Stimulated activated CD4-positive, alpha-beta T cell treated with anti-CD3 and anti-CD28 coated beads, Interleukin-4, amount 100 ng/mL, for 48 hours (primary cell): Measurements from ENCODE around the gene ARFGAP1.

Experiments
- DNase-seq, 2 donors: peaks; one replicate each; pipeline ENCODE4 v3.0.0-alpha.2; 2020; ENCODE audit warnings: low read depth in 2 of 2

ARFGAP1 gene

DNA sequence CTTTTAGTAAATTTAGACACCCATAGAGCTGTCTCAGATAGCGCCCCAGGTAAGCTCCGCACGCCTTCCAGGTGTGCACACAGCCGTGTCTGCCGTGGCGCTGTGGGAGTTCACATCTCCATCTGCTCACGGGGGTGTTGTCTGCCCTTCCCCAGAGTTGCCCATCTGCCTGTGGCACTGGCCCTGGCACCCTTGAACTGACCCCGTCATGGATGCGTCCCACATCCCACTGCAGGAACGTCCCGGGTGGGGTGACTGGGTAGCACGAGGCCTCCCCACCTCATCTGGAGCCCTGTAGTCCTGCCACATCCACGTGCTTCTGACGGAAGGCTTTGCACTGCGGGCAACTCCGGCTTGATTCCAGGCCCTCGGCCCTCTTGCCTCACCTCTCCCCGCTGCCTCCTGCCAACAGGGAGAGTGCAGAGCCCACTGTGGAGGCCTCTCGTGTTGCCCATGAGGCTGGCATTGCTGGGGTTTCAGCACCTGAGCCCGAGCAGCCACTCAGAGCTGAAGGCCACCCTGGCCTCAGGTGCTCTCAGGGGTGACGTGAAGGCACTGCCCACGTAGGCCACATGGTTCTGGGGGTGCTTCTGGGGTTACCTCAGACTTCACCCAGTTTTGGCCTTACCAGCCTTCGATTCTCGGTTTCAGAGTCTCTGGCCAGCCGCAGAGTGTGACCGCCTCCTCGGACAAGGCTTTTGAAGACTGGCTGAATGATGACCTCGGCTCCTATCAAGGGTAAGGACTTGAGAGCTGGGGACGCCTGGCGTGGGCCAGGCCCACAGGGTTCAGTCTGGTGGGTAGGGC is 5.1 kb downstream of the ARFGAP1 start:
- DNase-seq, result no peak

DNA sequence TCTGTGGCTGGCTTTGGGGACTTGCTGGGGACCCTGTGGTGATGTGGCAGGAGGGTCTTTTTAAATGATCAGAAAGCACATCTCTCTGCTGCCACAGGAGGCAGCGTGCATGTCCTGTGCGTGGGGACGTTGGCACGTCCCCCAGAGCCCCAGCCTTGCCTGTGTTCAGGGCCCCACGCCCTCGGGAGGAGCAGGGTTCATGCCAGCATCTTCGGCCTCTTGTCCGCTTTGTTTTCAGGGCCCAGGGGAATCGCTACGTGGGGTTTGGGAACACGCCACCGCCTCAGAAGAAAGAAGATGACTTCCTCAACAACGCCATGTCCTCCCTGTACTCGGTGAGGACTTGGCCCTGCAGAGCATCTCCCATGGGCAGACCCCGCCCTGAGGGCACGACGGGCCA is 6.0 kb downstream of the ARFGAP1 start:
- DNase-seq, result no peak

DNA sequence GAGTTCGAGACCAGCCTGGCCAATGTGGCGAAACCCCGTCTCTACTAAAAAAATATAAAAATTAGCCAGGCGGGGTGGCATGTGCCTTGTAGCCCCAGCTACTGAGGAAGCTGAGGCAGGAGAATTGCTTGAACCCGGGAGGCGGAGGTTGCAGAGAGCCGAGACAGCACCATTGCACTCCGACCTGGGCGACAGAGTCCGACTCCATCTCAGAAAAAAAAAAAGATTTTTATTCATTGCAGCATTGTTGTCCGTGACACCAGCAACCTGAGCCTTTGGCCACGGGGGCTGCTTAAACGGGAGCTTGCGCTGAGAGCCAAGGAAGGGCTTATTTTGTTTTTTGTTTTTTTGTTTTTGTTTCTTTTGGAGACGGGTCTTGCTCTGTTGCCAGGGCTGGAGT is 7.3 kb downstream of the ARFGAP1 start:
- no peak for DNase-seq

DNA sequence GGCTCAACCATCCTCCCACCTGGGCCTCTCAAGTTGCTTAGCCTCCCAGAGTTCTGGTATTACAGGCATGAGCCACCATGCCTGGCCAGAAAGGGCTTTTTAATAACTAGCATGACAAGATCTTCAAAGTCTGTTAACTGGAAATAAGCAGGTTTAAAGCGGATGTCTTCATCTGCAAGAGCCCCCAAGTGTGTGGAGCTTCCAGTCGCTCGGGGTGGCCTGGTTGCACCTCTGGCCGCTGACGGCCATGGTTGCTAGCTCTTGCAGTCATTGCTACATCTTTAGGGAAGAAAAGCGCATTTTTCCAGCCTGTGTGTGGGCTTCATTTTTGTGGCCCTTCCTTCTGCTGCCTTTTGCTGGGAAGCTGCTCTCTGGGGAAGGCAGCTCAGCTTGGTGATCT is 7.8 kb downstream of the ARFGAP1 start:
- DNase-seq, result no peak

DNA sequence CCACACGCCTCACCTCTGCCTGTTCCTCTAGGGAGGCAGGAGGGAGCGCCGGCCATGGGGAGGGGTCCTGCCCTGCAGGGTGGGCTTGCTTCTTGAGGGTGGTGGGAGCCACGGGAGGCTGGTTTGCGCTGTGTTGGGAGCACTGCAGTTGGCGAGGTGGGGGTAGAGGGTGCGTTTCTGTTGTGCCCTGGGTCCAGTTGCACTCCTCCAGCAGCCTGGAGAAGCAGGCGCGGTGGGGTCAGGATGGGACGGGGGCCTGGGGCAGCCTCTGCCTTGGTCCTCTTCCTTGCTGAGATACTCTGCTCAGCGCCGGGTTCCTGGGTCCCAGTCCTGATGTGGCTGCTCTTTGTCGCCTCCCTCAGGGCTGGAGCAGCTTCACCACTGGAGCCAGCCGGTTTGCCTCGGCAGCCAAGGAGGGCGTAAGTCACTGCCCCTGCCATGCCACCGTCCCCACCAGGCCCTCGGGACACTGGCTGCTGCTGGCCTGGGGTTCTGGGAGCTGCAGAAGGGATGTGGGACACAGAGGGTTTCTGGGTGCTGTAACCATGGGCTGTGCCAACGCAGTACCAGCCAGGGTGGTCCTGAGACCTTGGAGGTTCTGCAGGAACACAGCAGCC is 8.4 kb downstream of the ARFGAP1 start:
- no peak for DNase-seq

DNA sequence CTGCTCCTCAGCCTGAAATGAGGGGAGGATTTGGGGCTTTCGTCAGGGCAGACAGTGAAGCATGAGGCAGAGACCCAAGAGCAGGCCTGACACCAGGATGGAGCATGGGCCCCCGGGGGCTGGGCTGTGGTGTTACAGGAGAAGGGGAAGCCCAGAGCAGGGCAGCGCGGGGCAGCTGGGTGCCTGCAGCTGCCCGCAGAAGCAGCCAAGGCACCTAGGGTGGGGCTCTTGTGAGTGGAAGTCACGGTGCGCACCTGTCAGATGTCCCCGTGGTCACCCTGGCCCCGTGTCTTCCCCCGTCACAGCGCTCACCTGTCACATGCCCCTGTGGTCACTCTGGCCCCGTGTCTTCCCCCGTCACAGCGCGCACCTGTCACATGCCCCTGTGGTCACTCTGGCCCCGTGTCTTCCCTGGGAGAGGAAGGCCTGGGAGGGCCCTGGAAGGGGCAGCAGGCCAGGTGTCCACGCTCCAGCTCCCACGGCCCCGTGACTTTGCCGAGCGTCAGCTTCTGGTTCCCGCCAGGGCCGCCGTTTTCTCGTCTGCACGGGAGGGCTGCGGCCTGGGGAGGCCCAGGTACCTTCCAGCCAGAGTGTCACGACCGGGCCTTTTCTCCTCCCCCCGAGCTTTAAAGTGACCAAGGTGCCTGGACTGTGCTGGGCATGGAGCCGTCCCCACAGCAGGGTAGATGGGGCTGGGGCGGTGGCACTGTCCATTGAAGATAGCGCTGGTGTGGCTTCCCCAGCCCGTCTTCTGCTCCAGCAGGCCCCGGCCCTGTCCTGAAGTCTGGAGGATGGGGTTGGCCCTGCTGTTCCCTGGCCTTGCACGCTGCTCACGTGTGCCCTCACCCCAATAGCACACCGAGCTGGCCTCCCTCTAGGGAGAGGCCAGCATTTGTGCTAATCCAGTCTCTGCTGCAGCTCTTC is 9.4 kb downstream of the ARFGAP1 start:
- DNase-seq, result no peak

DNA sequence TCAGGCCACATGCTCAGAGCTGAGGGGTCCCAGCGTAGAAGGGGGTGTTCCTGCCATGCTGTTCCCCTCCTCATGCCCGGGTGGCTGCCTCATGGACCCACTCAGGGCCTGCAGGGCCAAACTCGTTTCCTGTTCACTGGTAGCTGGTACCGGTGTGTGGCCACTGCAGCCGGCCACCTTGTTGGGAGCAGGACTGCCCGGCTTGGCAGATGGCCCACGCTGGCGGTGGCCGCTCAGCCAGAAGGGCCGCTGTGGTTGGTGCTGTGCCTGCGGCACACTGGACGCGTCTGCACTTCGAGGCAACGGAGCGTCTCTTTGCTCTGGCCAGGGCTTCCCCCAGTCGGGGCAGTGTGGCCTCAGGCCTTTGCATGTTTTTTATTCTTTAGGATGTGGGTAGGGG is 10.3 kb downstream of the ARFGAP1 start:
- DNase-seq, result no peak

DNA sequence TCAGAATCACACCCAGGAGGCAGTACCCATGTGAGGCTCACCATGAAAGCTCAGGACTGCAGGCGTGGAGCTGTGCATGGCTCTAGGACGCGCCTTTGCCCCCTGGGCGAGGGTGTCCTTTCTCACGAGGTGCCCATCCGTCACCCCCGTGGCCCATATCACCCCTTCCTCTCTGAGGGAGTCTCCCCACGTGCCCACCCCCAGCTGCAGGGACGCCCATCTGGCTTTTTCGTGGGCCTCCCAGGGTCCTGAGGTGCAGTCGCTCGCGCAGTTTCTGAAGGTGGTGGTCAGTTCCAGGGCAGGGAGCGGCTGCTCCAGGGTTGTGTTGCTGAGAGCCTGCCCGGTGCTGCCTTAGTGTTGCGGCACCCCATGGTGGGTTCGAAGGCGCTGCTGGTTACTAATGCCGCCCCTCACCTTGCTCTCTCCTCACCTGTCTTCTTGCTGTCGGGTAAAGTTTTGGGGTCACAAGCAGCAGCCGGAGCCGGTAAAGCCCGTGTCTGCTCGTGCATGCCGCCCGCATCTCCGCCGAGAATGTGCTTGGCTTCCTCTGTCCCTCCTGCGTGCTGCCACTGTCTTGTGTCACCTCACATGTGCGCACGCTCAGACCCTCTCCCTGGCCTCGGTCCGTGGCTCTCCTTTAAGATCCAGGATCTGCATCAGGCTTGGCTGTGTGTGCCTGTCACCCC is 10.9 kb downstream of the ARFGAP1 start:
- no peak for DNase-seq

DNA sequence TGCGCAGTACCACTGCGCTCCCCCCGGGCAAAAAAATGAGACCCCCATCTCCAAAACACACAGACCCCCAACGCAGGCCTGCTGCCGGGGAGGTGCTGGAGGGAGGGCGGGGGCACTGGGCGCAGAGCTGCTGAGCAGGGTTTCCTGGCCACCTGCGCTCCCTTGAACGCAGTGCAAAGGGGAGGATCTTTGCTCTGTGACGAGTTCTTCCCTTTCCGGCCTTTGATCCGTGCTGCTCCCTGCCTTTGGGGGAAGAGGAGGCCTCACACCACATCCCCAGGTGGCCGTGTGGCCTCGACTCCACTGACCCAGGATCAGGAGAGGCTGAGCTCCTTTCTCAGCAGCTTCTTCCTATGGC is 11.4 kb downstream of the ARFGAP1 start:
- DNase-seq, result no peak

DNA sequence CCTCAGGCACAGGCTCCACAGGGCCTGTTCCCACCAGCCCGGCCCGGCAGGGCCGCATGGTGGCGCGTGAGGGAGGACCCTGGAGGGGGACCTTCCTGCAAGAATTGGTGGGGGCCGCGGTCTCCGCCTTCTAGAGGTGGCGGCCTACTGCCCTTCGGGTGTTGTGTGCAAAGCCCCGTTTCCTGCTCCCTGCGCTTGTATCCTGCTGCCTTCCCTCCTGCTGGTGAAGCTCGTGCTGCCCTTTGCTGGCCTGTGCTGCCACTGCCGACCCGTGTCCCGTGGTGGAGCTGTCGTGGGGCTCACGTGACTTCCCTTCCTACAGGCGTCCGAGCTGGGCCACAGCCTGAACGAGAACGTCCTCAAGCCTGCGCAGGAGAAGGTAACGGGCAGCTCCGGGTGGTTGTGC is 11.9 kb downstream of the ARFGAP1 start:
- DNase-seq, result no peak

DNA sequence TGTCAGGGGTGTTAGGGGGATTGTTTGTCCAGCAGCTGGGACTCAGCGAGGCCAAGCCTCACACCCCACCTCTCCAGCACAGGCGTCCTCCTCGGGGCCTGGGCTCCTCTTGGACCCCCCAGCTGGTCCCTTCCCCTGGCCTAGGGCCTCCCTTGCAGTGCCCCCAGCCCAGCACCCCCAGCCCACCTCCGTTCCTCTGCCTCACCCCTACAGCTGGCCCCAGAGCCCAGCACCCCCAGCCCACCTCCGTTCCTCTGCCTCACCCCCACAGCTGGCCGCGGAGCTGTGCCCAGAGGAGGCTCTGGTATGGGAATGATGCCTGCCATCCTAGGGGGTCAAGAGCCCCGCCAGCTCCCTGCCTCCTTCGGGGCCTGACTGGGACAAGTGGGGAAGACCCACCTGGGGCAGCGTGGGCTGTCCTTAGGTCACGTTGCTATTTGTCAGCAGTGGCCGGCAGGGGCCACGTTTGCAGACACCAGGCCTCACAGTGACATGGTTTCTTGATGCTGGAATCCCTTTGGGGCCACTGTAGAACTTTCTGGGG is 12.4 kb downstream of the ARFGAP1 start:
- no peak for DNase-seq

DNA sequence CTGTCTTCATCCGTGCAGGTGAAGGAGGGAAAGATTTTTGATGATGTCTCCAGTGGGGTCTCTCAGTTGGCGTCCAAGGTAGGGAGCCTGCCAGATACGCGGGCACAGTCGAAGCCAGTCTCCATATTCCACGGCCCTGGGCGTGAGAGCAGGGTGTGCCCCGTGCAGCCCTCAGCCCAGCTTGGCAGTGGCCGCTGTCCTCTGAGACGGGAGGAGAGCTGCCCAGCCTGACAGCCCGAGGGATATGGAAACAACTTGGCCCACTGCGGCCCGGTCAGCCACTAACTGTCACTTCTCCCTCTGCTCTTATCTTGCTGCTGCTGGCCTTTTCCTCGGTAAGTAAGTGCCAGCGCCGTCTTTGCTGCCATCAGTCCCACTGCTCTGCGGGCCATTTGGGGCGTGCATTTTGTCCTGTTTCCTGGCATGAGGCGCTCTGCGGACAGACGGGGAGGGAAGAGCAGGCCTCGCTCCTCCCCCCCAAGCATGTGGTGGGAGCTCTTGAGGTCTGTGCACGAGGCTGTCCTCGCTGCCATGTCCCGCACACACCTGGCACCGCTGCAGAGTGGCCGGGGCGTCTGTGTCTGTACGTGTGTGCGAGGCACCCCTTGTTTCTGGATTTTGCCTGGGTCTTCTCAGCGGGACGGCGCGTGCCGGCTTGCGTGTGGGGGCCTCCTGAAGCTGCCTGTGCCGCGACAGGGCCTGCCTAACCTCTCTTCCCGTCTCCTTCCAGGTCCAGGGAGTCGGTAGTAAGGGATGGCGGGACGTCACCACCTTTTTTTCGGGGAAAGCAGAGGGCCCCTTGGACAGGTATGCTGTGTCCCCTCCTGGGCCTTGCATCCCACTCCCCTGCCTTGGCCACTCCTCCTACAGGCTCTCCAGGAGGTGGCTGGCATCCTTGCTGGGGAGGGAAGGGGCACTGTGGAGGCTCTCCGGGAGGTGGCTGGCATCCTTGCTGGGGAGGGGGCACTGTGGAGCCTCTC is 13.3 kb downstream of the ARFGAP1 start:
- no peak for DNase-seq

DNA sequence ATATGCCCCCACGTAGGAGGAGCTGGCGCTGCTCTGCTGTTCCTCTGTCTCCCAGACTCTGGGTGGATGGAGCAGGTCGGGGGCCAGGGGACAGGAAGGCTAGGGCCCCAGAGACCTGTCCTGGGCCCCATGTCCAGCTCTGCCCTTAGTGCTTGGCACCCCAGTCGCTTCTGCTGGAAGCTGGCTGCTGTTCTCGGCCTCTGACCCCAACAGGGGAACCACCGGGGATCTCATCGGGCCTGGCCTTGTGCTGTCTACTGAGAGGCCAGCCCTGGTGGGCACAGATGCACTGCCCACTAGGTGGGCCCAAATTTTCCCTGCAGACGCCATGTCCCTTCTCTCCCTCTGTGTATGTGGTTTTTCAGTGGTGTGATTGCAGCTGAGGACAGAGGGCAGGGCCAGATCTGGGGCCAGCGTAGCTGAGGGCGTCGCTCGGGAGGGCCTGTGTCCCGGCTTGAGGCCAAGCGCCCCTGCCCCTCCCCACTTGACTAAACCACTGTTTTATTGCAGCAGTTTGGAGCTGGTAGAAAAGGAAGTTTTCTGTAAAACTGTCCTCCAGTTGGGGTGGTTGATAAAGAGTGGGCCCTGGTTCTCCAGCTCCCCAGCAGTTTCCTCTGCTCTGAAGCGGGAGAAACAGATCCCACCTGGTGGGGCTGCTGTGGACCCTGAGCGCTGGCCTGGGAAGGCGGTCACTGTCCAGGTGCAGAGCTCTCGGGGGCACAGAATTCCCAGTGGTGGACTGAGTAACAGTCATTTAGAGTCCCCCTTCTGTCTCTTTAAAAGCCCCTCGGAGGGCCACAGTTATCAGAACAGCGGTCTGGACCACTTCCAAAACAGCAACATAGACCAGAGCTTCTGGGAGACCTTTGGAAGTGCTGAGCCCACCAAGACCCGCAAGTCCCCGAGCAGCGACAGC is 14.4 kb downstream of the ARFGAP1 start:
- no peak for DNase-seq

DNA sequence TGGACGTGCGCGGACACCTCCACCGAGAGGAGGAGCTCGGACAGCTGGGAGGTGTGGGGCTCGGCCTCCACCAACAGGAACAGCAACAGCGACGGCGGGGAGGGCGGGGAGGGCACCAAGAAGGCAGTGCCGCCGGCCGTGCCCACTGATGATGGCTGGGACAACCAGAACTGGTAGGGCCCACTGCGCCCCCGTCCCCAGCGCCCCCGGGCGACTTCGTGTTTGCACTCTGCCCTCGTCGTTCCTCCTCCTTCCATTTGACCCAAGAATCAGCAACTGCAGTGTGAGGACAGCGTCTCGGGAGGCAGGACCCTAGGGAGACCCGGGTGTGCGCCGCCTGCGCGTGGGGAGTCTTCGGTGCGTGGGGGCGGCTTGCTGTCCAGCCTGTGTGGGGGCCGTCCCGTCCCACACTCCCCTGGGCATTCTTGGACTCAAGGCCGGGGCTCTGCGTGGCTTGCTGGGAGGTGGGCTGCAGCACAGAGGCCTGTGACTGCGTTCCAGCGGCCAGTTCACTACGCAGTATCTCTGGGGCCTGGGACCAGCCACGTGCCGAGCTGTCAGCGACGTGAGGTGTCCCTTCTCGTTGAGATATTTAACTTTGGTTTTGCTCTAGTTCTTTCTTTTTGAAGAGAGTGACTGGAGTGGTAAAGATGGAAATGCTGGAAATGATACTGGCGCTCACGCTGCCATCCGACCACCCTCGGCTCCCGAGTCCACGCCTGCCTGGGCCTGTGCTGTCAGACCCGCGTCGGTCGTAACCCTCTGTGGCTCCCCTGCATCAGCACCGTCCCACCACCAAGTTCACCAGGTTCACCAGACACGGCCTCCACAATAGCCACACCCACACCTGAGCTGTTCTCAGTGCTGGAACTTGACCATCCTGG is 15.3 kb downstream of the ARFGAP1 start:
- DNase-seq, result no peak

DNA sequence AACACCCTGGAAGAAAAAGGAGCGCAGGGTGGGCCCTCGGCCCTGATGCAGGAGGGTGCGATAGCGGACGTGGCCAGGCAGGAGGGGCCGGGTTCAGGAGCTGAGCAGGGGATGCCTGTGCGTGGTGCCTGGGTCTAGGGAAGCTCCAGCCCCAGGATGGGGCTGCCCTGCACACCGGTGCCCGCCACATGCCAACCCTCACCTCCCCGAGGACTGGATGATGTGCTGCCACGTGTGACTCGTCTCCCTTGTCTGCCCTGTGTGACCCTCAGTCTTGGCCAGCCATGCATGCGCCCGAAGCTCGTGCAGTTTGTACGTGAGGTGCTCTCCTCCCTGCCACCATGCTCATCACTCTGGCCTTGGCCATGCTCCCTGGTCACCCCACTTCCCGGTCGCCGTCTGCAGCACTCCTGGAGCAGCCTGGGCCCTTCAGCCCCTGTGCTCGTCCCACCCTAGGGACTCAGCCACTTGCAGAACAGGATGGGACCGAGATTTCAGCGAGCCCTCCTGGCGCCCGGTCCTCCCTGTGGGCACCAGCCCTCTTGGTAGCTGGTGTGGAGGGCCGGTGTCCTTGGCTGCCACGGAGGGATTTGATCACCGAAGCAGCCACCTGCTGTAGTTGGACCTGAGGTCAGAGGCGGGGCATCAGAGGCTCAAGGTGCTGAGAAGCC is 16.1 kb downstream of the ARFGAP1 start:
- no peak for DNase-seq

DNA sequence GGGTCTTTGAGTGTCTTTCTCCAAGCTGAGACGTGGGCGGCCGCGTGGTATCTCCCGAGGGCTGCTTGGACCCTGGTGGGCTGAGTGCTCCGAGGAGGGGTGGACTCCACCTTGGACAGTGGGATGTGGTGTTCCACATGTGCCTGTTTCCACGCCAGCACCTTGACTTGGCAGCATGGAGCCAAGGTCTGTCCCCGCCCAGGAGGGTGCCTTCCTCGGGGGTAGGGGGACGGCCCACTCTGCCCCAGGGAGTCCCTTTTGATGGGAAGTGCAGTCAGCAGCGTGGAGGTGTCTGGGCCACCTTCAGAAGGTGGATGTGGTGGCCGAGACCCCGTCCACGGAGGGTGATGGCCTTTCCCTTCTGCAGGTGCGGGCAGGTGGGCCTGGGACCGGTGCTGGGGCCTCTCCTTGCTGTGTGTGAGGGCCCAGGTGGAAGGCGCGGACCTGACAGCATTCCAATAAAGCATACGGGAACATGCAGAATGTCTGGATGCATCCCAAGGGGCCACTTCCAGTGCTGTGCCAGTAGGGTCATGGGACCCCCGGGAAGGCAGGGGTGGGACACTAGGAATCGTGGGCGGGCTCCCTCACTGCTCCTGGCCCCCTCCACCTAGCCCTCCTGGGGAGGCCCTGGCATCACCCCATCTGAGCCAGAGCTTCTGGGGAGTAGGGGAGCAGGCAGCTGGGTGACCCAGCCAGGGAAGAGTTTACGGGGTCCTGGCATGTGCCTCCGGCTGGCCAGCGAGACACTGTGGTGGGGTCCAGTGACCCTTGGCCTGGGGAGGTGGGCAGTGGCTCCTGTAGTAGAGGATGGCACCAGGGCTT is 16.9 kb downstream of the ARFGAP1 start:
- no peak for DNase-seq

DNA sequence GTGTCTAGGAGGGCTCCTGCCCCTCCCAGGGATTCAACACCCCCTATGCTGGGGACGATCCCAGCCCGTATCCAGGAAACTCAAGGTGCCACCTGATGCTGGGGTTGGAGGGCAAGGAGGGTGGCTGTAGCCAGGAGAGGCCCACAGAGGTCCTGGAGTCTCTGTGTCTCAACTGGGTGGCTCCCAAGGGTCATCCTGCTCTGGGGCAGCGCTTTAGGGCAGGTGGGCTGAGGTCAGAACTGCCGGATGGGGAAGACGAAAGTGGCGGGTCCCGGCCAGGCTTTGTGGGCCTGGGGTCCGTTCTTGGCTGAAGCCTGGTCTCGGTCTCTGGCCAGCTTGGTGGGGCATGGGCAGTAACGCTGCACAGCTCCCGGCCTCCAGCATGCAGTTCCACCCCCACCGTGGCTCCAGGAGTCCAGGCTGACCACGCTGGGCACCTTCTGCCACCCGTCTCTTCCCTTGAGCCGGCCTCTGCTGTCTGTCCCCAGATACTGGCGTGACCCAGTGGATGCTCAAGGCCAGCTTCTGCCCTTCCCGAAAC is 17.6 kb downstream of the ARFGAP1 start:
- no peak for DNase-seq
